ENCODE measurements around the gene TSPAN18. TPM values are rescaled to one million over a fixed set of nuclear protein-coding genes. Genes with fewer than 3 reads are reported as not detected.

The TSPAN18 gene
- total RNA-seq, 1 experiment from 2014 or later = not detected

DNA sequence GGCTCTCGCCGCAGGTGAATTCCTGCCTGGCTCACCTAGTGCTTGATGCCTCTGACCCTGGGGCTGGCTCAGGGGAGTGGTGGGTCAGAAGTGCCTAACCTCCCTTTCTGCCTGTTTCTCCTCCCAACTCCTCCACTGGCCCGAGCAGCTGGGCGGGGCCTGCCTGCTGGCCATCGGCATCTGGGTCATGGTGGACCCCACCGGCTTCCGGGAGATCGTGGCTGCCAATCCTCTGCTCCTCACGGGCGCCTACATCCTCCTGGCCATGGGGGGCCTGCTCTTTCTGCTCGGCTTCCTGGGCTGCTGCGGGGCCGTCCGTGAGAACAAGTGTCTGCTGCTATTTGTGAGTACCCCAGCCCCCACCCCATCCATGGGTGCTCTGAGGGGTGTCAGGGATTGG is 182.8 kb downstream of the TSPAN18 start:
- Histone ChIP-seq H3K36me3 (ENCODE audit: low read depth, low read length) (no peaks in the 10 kb centered on the region), H4K20me1 (ENCODE audit: low read length) (no peaks in the 10 kb centered on the region), H3F3A (ENCODE audit: low read length, unreplicated experiment) (no peaks in the 10 kb centered on the region), H3K9me2 (replicated peaks; ENCODE audit: low read length) (no peaks in the 10 kb centered on the region), H3K4me2 (ENCODE audit: low read length) (no peak overlapping the region), H3K79me2 (ENCODE audit: low read length) (no peaks in the 10 kb centered on the region), H3K4me1 (ENCODE audit: insufficient read depth, low read length) (no peaks in the 10 kb centered on the region), H3K27me3 (ENCODE audit: low read length) (peaks cover 14% of the 10 kb centered on the region), H3K27ac (ENCODE audit: low read length) (no peak overlapping the region), H2AFZ (ENCODE audit: low read length) (no peak overlapping the region), H3K9me3 (ENCODE audit: low read length) (no peaks in the 10 kb centered on the region), H3K9ac (ENCODE audit: low read length) (no peak overlapping the region), H3K4me3 (ENCODE audit: low read length) (no peak overlapping the region)
- ChIA-PET CTCF (no interaction called here), POLR2A (ENCODE audit: unreplicated experiment) (no interaction called here)
- TF ChIP-seq EZH2phosphoT487 (IDR thresholded peaks at IDR 0.05; ENCODE audit: borderline replicate concordance, low read length) = no peak
- TF ChIP-seq, protein P1, sequence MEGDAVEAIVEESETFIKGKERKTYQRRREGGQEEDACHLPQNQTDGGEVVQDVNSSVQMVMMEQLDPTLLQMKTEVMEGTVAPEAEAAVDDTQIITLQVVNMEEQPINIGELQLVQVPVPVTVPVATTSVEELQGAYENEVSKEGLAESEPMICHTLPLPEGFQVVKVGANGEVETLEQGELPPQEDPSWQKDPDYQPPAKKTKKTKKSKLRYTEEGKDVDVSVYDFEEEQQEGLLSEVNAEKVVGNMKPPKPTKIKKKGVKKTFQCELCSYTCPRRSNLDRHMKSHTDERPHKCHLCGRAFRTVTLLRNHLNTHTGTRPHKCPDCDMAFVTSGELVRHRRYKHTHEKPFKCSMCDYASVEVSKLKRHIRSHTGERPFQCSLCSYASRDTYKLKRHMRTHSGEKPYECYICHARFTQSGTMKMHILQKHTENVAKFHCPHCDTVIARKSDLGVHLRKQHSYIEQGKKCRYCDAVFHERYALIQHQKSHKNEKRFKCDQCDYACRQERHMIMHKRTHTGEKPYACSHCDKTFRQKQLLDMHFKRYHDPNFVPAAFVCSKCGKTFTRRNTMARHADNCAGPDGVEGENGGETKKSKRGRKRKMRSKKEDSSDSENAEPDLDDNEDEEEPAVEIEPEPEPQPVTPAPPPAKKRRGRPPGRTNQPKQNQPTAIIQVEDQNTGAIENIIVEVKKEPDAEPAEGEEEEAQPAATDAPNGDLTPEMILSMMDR (conservative IDR thresholded peaks at IDR 0.05; ENCODE audit: low read depth, low read length) = no peak
- no peak for TF ChIP-seq EZH2 (IDR thresholded peaks at IDR 0.05; ENCODE audit: low read length, unreplicated experiment)
- ATAC-seq (no peak), DNase-seq (no peak)
- intact Hi-C loops (cut with micrococcal nuclease) = no loop called here
- no TSS peak for BruUV-seq (replicated peaks)

DNA sequence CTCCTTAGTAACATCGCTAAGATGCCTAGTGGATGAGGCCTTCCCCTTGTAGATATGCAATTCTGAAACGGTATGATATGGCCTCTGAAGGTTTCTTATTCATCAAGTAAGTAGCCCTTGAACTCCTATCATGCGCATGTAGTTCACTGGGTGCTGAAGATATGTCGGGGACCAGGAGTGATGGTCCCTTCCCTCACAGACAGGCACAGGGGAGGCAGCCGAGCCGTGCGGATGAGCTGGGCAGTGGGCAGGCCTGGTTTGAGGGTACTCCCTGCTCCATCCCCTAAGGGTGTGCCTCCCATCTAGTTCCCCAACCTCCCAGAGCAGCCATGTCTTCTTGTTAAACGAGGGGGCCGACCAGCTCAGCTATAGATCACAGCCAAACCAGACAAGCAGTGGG is 183.8 kb downstream of the TSPAN18 start:
- H3F3A ChIP-seq (ENCODE audit: low read length, unreplicated experiment) = no peaks in the 10 kb centered on the region
- H3K9me3 ChIP-seq (ENCODE audit: low read length) = no peaks in the 10 kb centered on the region
- no peaks in the 10 kb centered on the region for H4K20me1 ChIP-seq (ENCODE audit: low read length)
- CTCF ChIA-PET = interaction anchor here (1.2 kb wide), 1 partner anchor 48 kb away, joined by 8 read pairs; no protein-coding TSS in a partner anchor
- no peak for DNase-seq
- H2AFZ ChIP-seq (ENCODE audit: low read length) = no peak overlapping the region
- no TSS peak for BruUV-seq (replicated peaks)
- no peaks in the 10 kb centered on the region for H3K79me2 ChIP-seq (ENCODE audit: low read length)
- POLR2A ChIA-PET (ENCODE audit: unreplicated experiment) = no interaction called here
- no peaks in the 10 kb centered on the region for H3K4me1 ChIP-seq (ENCODE audit: insufficient read depth, low read length)
- H3K9ac ChIP-seq (ENCODE audit: low read length) = no peak overlapping the region
- no peak overlapping the region for H3K27ac ChIP-seq (ENCODE audit: low read length)
- no peak overlapping the region for H3K4me2 ChIP-seq (ENCODE audit: low read length)
- no peak overlapping the region for H3K4me3 ChIP-seq (ENCODE audit: low read length)
- H3K27me3 ChIP-seq (ENCODE audit: low read length) = peaks cover 14% of the 10 kb centered on the region
- TF ChIP-seq EZH2 (IDR thresholded peaks at IDR 0.05; ENCODE audit: low read length, unreplicated experiment) = no peak
- no peak for TF ChIP-seq EZH2phosphoT487 (IDR thresholded peaks at IDR 0.05; ENCODE audit: borderline replicate concordance, low read length)
- TF ChIP-seq, protein P1 (conservative IDR thresholded peaks at IDR 0.05; ENCODE audit: low read depth, low read length) = no peak
- intact Hi-C loops (cut with micrococcal nuclease) = loop anchor here (5.0 kb wide), 1 partner anchor 353 kb away; no protein-coding TSS in a partner anchor
- ATAC-seq = no peak
- no peaks in the 10 kb centered on the region for H3K9me2 ChIP-seq (replicated peaks; ENCODE audit: low read length)
- H3K36me3 ChIP-seq (ENCODE audit: low read depth, low read length) = no peaks in the 10 kb centered on the region

DNA sequence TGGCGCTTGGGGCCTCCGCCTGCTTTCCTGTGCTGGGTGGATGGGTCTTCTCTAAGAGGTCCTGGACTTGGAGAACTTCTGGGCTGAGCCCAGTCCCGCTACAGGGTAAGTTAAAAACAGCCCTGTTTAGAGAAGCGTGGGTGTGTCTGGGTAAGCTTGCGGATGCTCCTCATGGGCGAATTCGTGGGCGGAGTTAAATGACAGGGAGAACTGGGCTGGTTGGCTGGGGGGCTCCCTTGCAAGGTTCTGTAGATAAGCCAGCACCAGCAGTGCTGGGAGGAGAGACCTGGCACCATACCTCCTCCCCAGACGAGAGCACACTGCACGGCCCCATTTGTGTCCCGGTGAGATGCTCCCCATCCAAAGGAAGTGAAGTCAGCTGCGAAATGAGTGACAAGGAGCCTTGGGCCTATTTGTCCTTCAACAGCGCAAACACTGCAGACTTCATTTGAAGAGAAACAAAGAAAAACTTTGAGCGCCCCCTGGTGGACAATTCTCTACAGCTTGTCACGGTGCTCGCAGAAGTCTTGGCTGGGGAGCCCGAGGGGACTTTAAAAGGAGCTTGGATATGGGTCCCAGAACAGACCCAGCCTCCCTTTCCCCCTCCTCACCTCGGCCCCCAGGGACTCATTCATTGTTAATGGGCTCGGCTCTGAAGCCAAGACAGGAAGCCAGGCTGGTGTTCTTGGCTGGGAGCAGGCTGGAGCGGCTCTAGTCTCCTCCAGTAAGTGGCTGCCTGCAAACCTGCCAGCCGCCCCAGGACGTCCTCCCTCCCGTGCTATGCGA is 184.5 kb downstream of the TSPAN18 start:
- intact Hi-C loops (cut with micrococcal nuclease) = loop anchor here (1.0 to 5.0 kb wide), 3 partner anchors 183 to 354 kb away; no protein-coding TSS in a partner anchor
- Histone ChIP-seq H2AFZ (ENCODE audit: low read length) (peak overlapping the region; percentile 70), H4K20me1 (ENCODE audit: low read length) (no peaks in the 10 kb centered on the region), H3K36me3 (ENCODE audit: low read depth, low read length) (no peaks in the 10 kb centered on the region), H3K27ac (ENCODE audit: low read length) (no peak overlapping the region), H3K9ac (ENCODE audit: low read length) (no peak overlapping the region), H3K9me3 (ENCODE audit: low read length) (no peaks in the 10 kb centered on the region), H3K4me2 (ENCODE audit: low read length) (peak overlapping the region; percentile 76), H3K79me2 (ENCODE audit: low read length) (no peaks in the 10 kb centered on the region), H3K4me1 (ENCODE audit: insufficient read depth, low read length) (no peaks in the 10 kb centered on the region), H3K4me3 (ENCODE audit: low read length) (peak overlapping the region; percentile 34; the same call in 1 of the 2 replicates), H3K9me2 (replicated peaks; ENCODE audit: low read length) (no peaks in the 10 kb centered on the region), H3K27me3 (ENCODE audit: low read length) (peaks cover 14% of the 10 kb centered on the region), H3F3A (ENCODE audit: low read length, unreplicated experiment) (no peaks in the 10 kb centered on the region)
- peak; percentile 96 for ATAC-seq
- TF ChIP-seq EZH2 (IDR thresholded peaks at IDR 0.05; ENCODE audit: low read length, unreplicated experiment) (no peak), EZH2phosphoT487 (IDR thresholded peaks at IDR 0.05; ENCODE audit: borderline replicate concordance, low read length) (no peak)
- TF ChIP-seq, protein P1 (conservative IDR thresholded peaks at IDR 0.05; ENCODE audit: low read depth, low read length) = peak; percentile 82
- ChIA-PET CTCF (interaction anchor here (1.0 to 1.5 kb wide), 5 partner anchors 49 to 294 kb away, joined by 4 to 11 read pairs (median 6); no protein-coding TSS in a partner anchor), POLR2A (ENCODE audit: unreplicated experiment) (no interaction called here)
- BruUV-seq (replicated peaks) = no TSS peak
- DNase-seq = peak; percentile 91
